NCI-H1092 treated with DMSO at 0.1 percent for 48 hours (cell line): ENCODE results near the gene RPS2.
"Not testable (repeated sequence)": the region's sequence is repeated elsewhere in the genome, so short reads cannot be mapped to it uniquely, and the experiment has no call there.

Source experiments
- DNase-seq: peaks from one replicate; lab custom pipeline; 2025; lab: John Stamatoyannopoulos, UW

The RPS2 gene

GRCh38 chr16:1962161-1963153 lies 2.2 kb downstream of the RPS2 start:
- DNase-seq: not testable (repeated sequence)

- no peak for DNase-seq
These were observed 3.0 kb downstream of the RPS2 start for GRCh38 chr16:1961651-1962067.

- DNase-seq: peak; percentile 35
These were observed 3.7 kb downstream of the RPS2 start for GRCh38 chr16:1960665-1961630.

DNA sequence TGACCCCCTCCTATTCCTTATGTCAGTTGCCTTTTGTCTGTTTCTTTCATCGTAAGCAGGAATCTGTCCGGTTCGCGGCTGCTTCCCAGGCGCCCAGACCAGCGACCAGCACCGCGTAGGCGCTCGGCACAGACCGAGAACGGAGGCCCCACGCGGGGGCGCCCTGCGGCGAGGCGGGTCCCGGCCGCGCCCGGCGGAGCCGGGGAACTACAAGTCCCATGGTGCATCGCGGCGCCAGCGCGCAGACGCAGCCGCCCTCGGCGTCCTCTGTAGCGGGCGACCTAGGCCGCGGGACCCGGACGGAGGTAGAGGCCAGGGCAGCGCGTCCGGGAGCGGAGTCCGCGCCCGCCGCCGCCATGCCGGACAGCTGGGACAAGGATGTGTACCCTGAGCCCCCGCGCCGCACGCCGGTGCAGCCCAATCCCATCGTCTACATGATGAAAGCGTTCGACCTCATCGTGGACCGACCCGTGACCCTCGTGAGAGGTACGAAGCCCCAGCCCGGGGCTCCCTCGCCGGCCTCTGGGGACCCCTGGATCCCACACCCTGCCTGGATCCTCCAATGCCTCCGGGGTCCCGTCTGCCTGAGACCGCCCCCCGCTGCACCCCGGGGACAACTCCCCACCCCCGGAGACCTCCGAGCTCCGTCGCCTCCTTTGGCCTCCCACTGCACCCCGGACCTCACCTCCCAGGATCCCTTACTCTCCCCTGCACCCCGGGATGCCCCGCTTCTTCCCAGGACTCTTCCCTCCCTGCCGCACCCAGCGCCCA lies 5.2 kb downstream of the RPS2 start, which contains the start of gene NDUFB10:
Gene NDUFB10 (plus strand): TSS at position 270 of the 771 bp plus-strand sequence. CDS start 87 bp downstream, at position 357.
- DNase-seq: peak; percentile 79

- no peak for DNase-seq
These were observed 5.8 kb downstream of the RPS2 start for GRCh38 chr16:1958715-1959268.

- DNase-seq: not testable (repeated sequence)
These were observed 6.5 kb downstream of the RPS2 start for GRCh38 chr16:1958143-1958491.

- not testable (repeated sequence) for DNase-seq
These were observed 7.0 kb downstream of the RPS2 start for GRCh38 chr16:1957434-1958142.

- no peak for DNase-seq
These were observed 10.9 kb downstream of the RPS2 start for GRCh38 chr16:1953734-1954133.

GRCh38 chr16:1950559-1950958 lies 14.1 kb downstream of the RPS2 start:
- no peak for DNase-seq

DNA sequence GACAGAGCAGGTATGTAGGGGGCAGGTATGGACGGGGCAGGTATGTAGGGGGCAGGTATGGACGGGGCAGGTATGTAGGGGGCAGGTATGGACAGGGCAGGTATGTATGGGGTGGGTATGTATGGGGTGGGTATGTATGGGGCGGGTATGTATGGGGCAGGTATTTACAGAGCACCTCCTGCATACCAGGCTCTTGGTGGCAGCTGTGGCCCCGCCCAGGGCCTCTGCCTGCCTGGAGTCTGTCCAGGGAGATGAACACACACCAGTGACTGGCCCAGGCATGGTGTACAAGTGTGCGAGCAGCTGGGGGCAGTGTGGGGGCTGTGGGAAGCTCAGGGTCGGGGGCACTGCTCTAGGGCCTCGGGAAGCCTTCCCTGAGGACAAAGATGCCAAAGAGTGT lies 14.6 kb downstream of the RPS2 start:
- DNase-seq: no peak

GRCh38 chr16:1949507-1949906 lies 15.1 kb downstream of the RPS2 start:
- no peak for DNase-seq

DNA sequence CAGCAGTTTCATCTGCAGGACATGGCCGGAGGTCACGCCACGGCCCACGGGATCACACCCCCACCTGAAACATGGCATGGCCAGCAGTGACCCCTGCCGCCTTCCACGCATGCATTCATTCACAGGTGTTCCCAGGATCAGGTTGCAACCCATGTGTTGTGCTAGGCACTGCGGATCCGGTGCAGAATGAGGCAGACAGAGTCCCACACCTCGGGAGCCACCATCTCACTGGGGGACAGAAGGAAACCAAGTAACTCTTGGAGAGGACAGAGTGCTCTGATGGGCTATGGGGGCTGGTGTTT lies 17.3 kb downstream of the RPS2 start:
- no peak for DNase-seq

- DNase-seq: no peak
These were observed 17.9 kb downstream of the RPS2 start for GRCh38 chr16:1946495-1947368.

- DNase-seq: no peak
These were observed 18.9 kb downstream of the RPS2 start for GRCh38 chr16:1945559-1946391.

- DNase-seq: no peak
These were observed 19.9 kb downstream of the RPS2 start for GRCh38 chr16:1944612-1945199.

- peak; percentile 99 for DNase-seq
These were observed 21.6 kb downstream of the RPS2 start, which contains the start of gene MSRB1 for GRCh38 chr16:1942810-1943726. Gene MSRB1, minus strand, starts transcription at chr16:1943199. Its CDS starts 43 bp downstream, at chr16:1943156.
